Measurements from ENCODE around the gene P3R3URF.

- no peak for TF ChIP-seq POLR2A (IDR thresholded peaks at IDR 0.05)
- no peak for TF ChIP-seq CTCF (IDR thresholded peaks at IDR 0.05)
These were observed 1.0 kb downstream of the P3R3URF start for GRCh38 chr1:46175243-46175642.
